HCT116 (cell line): ENCODE data around the gene MBOAT7. TPM values are rescaled to one million over a fixed set of nuclear protein-coding genes. Genes with fewer than 3 reads are reported as not detected.
"Not testable (repeated sequence)": the region's sequence is repeated elsewhere in the genome, so short reads cannot be mapped to it uniquely, and the experiment has no call there.

Source experiments
- ATAC-seq: fragments of 200-7000 bp; cut with Tn5 transposase; 2 replicates; pipeline ENCODE4 v1.9.1; 2020; ENCODE audit warnings: mild to moderate bottlenecking, moderate library complexity
- BruUV-seq: library from RNA; stranded (reverse); fragments of 400-500 nt; replicated peaks from 2 replicates; lab custom pipeline; 2021; lab: Mats Ljungman, UMichigan
- CTCF ChIA-PET: fragments of 300-600 bp; sonication (Branson Sonifier 250); formaldehyde crosslinking; loops from one replicate; lab custom pipeline; 2021; ENCODE audit warnings: antibody characterized with exemption; lab: Charles Lee
- POLR2A ChIA-PET: fragments of 300-600, 350-600 bp; sonication (Branson Sonifier 250); formaldehyde crosslinking; loops from one replicate; lab custom pipeline; 2021; ENCODE audit warnings: antibody characterized with exemption; lab: Charles Lee
- RAD21 ChIA-PET, 2 experiments: fragments of 300-600 bp; sonication (Branson Sonifier 250); formaldehyde crosslinking; loops; one replicate each; lab custom pipeline; 2023; ENCODE audit warnings: low total read pairs in 2 of 2; ENCODE audit not compliant: uncharacterized antibody in 2 of 2, unreplicated experiment in 2 of 2, low non-redundant PET in 1 of 2; lab: Charles Lee
- DNase-seq: peaks from one replicate; pipeline ENCODE4 v3.0.0-alpha.2; 2010; ENCODE audit warnings: low read depth, low spot score
- H2AFZ ChIP-seq: fragments of 200-600 bp; shearing (Covaris generic), sonication (generic); 2 replicates; pipeline ENCODE4 v1.6.1; 2017; ENCODE audit warnings: low read depth, mixed run types, mixed read lengths, antibody characterized with exemption, low read length; ENCODE audit not compliant: poor library complexity, severe bottlenecking
- H3K27ac ChIP-seq: 2 replicates; pipeline ENCODE4 v1.5.1; 2012; ENCODE audit warnings: low read depth, low read length
- H3K27me3 ChIP-seq: fragments of 200-600 bp; sonication (generic); 2 replicates; pipeline ENCODE4 v1.6.1; 2016; ENCODE audit warnings: mixed run types, low read length, mixed read lengths; ENCODE audit not compliant: insufficient read depth
- H3K36me3 ChIP-seq, 2 experiments: fragments of 200-500 bp in 1 of 2; fragments of 200-600 bp in 1 of 2; sonication (Bioruptor generic) in 1 of 2; sonication (generic) in 1 of 2; 2 replicates each; pipeline versions ENCODE4 v1.5.1 to v1.6.1; 2014 to 2016; ENCODE audit warnings: low read length in 2 of 2, inconsistent platforms in 1 of 2, mixed read lengths in 1 of 2, mixed run types in 1 of 2; ENCODE audit not compliant: insufficient read depth in 2 of 2, control insufficient read depth in 1 of 2
- H3K4me1 ChIP-seq, 2 experiments: fragments of 200-600 bp in 1 of 2; sonication (generic) in 1 of 2; 2 replicates each; pipeline versions ENCODE4 v1.5.1 to v1.6.1; 2012 to 2017; ENCODE audit warnings: low read length in 2 of 2, inconsistent platforms in 1 of 2, mild to moderate bottlenecking in 1 of 2, mixed read lengths in 1 of 2, mixed run types in 1 of 2, moderate library complexity in 1 of 2; ENCODE audit not compliant: insufficient read depth in 2 of 2, control insufficient read depth in 1 of 2
- H3K4me2 ChIP-seq: fragments of 200-600 bp; sonication (generic); 2 replicates; pipeline ENCODE4 v1.6.1; 2017; ENCODE audit warnings: mixed run types, low read length, mixed read lengths
- H3K4me3 ChIP-seq, 2 experiments: fragments of 200-600 bp in 1 of 2; sonication (generic) in 1 of 2; replicated peaks in 1 of 2; 2 replicates each; pipeline ENCODE4 v1.5.1; 2011 to 2016; ENCODE audit warnings: low read length in 2 of 2, control low read depth in 1 of 2, low read depth in 1 of 2, mild to moderate bottlenecking in 1 of 2, mixed read lengths in 1 of 2, mixed run types in 1 of 2
- H3K79me2 ChIP-seq: fragments of 200-600 bp; sonication (generic); 2 replicates; pipeline ENCODE4 v1.6.1; 2017; ENCODE audit warnings: mild to moderate bottlenecking, mixed run types, low read length, moderate library complexity, mixed read lengths; ENCODE audit not compliant: insufficient read depth
- H3K9ac ChIP-seq: fragments of 200-600 bp; sonication (generic); 2 replicates; pipeline ENCODE4 v1.6.1; 2016; ENCODE audit warnings: low read length, mixed read lengths
- H3K9me2 ChIP-seq: fragments of 200-600 bp; sonication (generic), shearing (Covaris generic); 2 replicates; pipeline ENCODE4 v1.6.1; 2017; ENCODE audit warnings: mixed run types, mild to moderate bottlenecking, moderate library complexity; ENCODE audit not compliant: insufficient read depth
- H3K9me3 ChIP-seq, 2 experiments: fragments of 200-500 bp in 1 of 2; fragments of 200-600 bp in 1 of 2; sonication (Bioruptor generic) in 1 of 2; sonication (generic) in 1 of 2; 2 replicates each; pipeline ENCODE4 v1.6.1; 2014 to 2017; ENCODE audit warnings: low read length in 2 of 2, mixed read lengths in 2 of 2, inconsistent platforms in 1 of 2, low read depth in 1 of 2, mild to moderate bottlenecking in 1 of 2, mixed run types in 1 of 2, moderate library complexity in 1 of 2; ENCODE audit not compliant: control insufficient read depth in 1 of 2, insufficient read depth in 1 of 2
- H4K20me1 ChIP-seq: fragments of 200-600 bp; sonication (generic), shearing (Covaris generic); 2 replicates; pipeline ENCODE4 v1.6.1; 2017; ENCODE audit warnings: mixed run types, mild to moderate bottlenecking, moderate library complexity; ENCODE audit not compliant: insufficient read depth
- CBX3 ChIP-seq: IDR thresholded peaks from 2 replicates; pipeline ENCODE4 v1.6.1; 2012; ENCODE audit warnings: low read depth
- CEBPB ChIP-seq: IDR thresholded peaks from 2 replicates; pipeline ENCODE4 v1.6.1; 2012; ENCODE audit warnings: low read depth
- FOSL1 ChIP-seq: IDR thresholded peaks from 2 replicates; pipeline ENCODE4 v1.6.1; 2012; ENCODE audit warnings: low read depth
- REST ChIP-seq: IDR thresholded peaks from 2 replicates; pipeline ENCODE4 v1.6.1; 2012; ENCODE audit warnings: low read depth
- TCF7L2 ChIP-seq: IDR thresholded peaks from 2 replicates; pipeline ENCODE4 v1.7.0; 2011; ENCODE audit warnings: borderline replicate concordance, inconsistent platforms; ENCODE audit not compliant: insufficient read depth, insufficient read length; ENCODE audit errors: extremely low read depth
- intact Hi-C: fragments of 100-400 bp; cut with micrococcal nuclease; formaldehyde crosslinking; loops from 2 replicates; pipeline ENCODE4 v1.10.0; 2022
- total RNA-seq: library from RNA; stranded (reverse); gene quantifications from one replicate; pipeline ENCODE4 v1.2.1, GENCODE V29; 2021; ENCODE audit not compliant: unreplicated experiment

MBOAT7 gene
- total RNA-seq, 1 experiment from 2014 or later: 113 TPM

DNA sequence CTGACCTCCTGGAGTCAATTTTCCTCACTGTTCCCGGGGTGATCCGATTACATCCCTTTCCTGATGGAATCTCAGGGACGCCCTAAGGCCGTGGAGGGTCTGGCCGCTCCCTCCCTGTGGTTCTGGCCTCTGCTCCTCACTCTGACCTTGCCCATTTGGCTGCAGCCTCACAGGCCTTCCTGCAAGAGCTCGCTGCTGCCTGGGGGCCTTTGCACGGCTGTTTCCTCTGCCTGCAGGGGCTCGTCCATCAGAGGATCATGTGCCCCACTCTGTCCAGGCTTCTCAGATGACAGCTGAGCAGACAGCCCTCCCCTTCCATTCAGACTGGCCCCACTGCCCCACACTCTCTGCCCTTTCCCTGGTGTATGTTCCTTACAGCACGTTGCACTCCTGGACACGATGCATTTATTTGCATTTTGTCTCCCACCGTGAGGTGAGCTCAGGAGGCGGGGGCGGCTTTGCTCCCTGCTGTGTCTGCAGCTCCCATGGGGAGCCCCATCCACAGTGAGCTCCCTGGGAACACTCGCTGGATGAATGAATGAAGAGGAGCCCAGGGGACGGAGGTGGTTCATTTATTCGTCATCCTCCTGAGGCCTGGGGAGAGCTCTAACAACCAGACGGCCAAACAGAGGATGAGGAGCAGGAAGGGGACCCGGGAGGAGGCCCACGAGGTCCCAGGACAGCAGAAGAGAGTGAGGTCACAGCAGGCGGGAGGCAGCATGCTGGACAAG, 28.3 kb upstream of the MBOAT7 start:
- RAD21 ChIA-PET, H3K79me2 ChIP-seq, H3K27me3 ChIP-seq, H3K27ac ChIP-seq, DNase-seq, H3K4me1 ChIP-seq, H4K20me1 ChIP-seq, H3K9me2 ChIP-seq, H3K9me3 ChIP-seq, H3K4me2 ChIP-seq, POLR2A ChIA-PET, ATAC-seq, H3K36me3 ChIP-seq, CTCF ChIA-PET, intact Hi-C loops, BruUV-seq, H3K9ac ChIP-seq, H2AFZ ChIP-seq, H3K4me3 ChIP-seq: not testable (repeated sequence)

- Histone ChIP-seq H3K27me3 (no peaks in the 10 kb centered on the region), H3K36me3 (no peaks in the 10 kb centered on the region), H3K9ac (no peak overlapping the region), H3K4me2 (no peak overlapping the region), H4K20me1 (no peaks in the 10 kb centered on the region), H3K9me3 (no peaks in the 10 kb centered on the region), H3K27ac (no peak overlapping the region), H2AFZ (no peak overlapping the region), H3K9me2 (no peaks in the 10 kb centered on the region), H3K4me1 (no peaks in the 10 kb centered on the region), H3K4me3 (no peak overlapping the region), H3K79me2 (no peaks in the 10 kb centered on the region)
- ATAC-seq: no peak
- TF ChIP-seq REST (no peak), CEBPB (no peak), TCF7L2 (no peak), FOSL1 (no peak), CBX3 (no peak)
- ChIA-PET CTCF (no interaction called here), POLR2A (no interaction called here), RAD21 (no interaction called here)
- no peak for DNase-seq
- intact Hi-C loops: no loop called here
- BruUV-seq: no TSS peak
Measured at GRCh38 chr19:54216869-54217268, 27.5 kb upstream of the MBOAT7 start.

GRCh38 chr19:54214734-54215133, 25.4 kb upstream of the MBOAT7 start:
- BruUV-seq, ATAC-seq, H3K9me2 ChIP-seq, H3K27me3 ChIP-seq, H3K9me3 ChIP-seq, H3K79me2 ChIP-seq, H3K4me2 ChIP-seq, POLR2A ChIA-PET, CTCF ChIA-PET, H4K20me1 ChIP-seq, H2AFZ ChIP-seq, intact Hi-C loops, H3K4me3 ChIP-seq, DNase-seq, RAD21 ChIA-PET, H3K4me1 ChIP-seq, H3K9ac ChIP-seq, H3K27ac ChIP-seq, H3K36me3 ChIP-seq: not testable (repeated sequence)
